Dedifferentiated amniotic fluid mesenchymal stem cell (primary cell): ENCODE results near the gene MEGF11.

Experiments used
- DNase-seq: peaks from one replicate; pipeline ENCODE4 v3.0.0-alpha.2; 2016; ENCODE audit errors: extremely low spot score

The MEGF11 gene

GRCh38 chr15:66065325-66065724, 188.2 kb downstream of the MEGF11 start:
- no peak for DNase-seq

- no peak for DNase-seq
Observed at GRCh38 chr15:66063147-66063546, 190.4 kb downstream of the MEGF11 start.

DNA sequence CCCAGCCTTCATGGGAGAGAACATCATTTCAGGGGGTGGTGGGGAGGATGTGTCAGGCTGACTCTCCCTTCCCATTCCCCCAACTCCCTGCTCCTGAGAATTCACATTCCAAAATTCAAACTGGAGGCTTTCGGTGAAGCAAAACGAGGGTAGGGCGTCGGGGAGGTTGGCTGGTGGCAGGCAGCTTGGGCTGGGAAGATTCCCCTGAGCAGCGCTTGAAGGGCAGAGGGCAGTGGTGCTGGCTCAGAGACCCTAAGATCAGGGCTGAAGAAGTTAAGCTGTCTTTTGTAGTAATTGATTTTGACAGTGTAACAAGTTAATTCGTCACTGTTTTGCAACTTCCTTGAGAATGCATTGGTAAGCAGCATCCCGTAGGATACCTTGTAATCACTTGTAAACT, 196.5 kb downstream of the MEGF11 start:
- no peak for DNase-seq

- DNase-seq: no peak
Observed at GRCh38 chr15:66053991-66054390, 199.6 kb downstream of the MEGF11 start.

DNA sequence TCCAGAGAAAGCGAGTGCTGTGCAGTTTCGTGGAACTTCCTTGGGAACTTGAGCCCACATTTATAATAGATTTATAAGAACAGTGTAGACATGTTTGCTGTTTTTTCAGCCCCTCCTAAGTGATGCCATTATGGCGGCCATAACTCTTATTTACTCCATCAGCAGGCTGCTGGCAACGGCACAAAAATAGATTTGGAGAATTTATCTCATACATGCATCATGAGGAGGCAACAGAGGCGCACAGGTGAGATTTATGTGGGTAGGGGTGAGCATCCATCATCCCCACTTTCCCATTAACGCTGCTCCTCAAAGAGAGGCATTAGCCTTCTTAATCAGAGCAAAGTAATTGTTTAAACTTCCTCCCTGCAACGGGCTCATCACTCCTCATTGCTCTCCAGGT, 201.7 kb downstream of the MEGF11 start:
- DNase-seq: no peak

GRCh38 chr15:66050264-66050663, 203.3 kb downstream of the MEGF11 start:
- DNase-seq: no peak

DNA sequence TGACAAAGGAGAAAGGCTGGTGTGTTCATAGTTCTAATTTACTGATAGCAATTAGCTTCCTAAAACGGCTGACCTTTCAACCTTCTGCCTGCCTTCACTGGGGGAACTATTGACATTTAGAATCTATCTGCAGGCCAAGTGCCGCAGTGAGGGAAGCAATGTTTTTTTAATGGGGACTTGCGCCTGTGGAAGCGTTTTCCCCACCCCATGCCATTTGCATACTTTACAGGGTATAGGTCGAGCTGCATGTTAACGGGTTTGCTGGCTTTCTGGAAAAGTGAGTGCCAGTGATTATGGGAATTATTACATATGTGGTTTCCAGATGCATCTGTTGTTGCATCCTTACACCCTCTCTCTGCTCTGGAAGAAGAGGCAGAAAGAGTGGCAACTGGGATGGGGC, 204.2 kb downstream of the MEGF11 start:
- no peak for DNase-seq

DNA sequence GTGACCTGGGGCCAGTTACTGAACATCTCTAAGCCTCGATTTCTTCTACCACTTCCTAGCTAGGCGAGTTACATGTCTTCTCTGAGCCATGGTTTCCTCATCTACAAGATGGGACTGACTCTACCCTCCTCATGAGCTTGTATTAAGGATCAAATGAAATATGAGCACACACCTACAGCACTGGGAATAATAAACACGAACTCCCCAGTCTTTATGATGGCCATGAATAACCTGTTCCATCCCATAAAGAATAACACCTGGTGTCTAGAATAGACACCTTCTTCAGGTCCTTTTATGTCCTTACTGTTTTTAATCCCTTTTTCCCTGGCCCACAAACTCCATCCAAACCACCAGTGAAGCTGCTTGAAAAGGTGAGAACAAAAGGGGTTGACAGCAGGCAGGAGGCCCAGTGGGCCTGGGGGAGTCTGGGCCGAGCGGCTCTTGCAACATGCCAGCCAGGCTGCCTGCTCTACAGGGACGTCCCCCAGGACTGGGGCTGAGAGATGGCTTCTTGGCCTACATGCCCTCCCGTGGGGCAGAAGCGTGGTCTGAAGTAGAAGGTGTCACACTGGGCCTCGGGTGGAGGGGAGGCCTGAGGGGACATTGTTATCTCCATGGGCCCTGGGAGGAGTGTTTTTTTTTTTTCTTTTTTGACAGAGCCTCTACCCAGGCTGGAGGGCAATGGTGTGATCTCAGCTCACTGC, 206.1 kb downstream of the MEGF11 start:
- DNase-seq: no peak

DNA sequence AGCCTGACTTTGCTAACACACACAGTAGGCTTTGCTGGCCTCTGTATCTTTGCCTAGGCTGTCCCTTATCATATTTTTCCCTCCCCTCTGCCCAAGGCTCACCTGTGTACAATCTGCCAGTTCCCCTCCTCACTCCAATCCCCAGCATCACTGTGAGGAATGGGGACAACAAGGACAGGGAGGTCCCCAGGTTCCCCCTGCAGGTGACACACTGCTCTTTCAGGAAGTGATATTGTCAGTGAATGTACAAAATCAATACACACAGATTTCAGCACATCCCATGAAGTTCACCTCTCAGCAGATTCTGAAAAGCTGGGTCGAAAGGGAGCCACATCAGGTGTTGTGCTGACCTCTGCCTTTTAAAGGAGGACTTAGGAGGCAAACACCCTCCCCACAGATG, 206.8 kb downstream of the MEGF11 start:
- DNase-seq: no peak

DNA sequence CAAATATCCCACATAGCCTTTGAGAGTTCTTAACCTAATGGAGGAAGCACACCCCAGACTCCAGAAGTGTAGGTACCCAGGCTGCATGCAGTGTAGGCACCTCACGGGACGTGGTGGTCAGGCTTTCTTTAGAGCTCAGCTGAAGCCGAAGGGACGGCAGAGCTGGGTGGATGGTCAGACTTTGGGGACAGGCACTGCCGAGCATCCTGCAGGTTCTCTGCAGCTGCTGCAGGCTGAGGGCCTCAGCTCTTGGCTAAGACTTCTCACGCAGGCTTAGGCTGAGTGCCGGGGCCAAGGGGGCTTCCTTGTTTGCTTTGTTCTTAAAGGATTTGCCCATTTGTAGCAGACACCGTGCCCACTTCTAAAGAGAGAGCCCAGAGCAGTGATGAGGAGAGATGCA, 207.2 kb downstream of the MEGF11 start:
- DNase-seq: no peak

- no peak for DNase-seq
Observed at GRCh38 chr15:66045542-66045941, 208.0 kb downstream of the MEGF11 start.

- DNase-seq: no peak
Observed at GRCh38 chr15:66044837-66045236, 208.7 kb downstream of the MEGF11 start.

- no peak for DNase-seq
Observed at GRCh38 chr15:66043264-66043663, 210.3 kb downstream of the MEGF11 start.

DNA sequence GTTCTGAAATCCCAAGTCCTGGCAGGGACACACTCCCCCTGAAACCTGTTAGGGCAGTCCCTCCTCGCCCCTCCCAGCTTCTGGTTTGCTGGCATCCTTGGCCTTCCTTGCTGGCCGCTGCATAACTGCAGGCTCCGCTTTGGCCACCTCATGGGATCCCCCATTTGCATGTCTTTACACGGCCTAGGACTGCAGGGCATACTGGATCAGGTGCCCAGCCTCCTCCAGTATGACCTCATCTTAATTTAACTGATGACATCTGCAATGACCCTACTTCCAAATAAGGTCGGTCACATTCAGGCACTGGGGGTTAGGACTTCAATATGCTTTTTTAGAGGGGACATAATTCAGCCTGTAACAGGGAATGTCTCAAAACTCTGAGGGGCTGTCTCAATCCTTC, 210.9 kb downstream of the MEGF11 start:
- no peak for DNase-seq

GRCh38 chr15:66041276-66041675, 212.3 kb downstream of the MEGF11 start:
- DNase-seq: no peak

GRCh38 chr15:66040211-66040892, 213.2 kb downstream of the MEGF11 start:
- no peak for DNase-seq

DNA sequence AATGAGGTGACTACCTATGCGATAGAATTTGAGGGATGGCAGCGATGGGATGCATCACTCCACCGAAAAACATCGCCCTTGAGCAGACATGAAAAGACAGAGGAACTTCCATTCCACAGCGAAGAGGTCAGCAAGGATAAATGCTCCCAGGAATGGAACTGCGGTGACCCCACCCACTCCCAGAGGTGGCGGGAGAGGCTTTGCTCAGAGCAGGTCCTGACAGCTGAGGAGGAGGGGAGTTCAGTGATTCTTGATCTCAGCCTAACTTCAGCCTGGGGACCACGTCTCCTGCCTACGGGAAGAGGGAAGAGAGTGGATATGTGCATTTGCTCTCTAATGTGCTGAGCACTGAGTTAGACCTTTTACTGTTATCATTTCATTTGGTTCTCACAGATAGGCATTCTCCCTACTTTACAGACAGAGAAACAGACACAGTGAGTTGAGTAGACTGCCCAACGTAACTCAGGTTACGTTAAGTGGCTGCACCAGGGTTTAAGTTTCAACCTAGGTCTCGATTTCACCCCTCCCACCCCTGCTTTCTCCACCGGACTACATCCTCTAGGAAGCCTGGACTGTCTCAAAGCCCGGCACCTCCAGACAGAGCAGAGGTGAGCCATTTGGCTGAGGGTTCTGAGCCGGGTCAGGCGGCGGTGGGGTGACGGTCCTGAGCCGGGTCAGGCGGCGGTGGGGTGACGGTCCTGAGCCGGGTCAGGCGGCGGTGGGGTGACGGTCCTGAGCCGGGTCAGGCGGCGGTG, 214.3 kb downstream of the MEGF11 start:
- no peak for DNase-seq

GRCh38 chr15:66038387-66039116, 215.0 kb downstream of the MEGF11 start:
- DNase-seq: no peak

GRCh38 chr15:66036859-66037258, 216.7 kb downstream of the MEGF11 start:
- DNase-seq: no peak

DNA sequence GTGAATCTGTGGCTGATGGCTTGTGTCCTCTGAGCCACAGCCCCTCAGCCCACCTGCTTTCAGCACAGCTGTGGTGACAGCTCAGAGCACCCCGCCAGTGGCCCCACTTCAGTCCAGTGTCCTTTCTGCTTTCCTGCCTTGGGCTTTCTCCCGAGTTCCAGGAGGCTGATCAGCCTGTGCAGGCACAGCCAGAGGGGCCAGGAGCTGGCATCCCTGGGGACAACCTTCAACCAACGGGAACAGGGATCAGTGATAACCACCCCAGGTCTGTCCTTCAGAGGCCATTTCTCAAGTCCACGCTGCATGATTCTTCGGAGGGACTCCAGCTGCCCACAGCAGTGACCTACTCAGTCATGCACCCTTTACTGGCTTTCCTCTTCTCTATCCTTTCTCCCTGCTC, 217.6 kb downstream of the MEGF11 start:
- no peak for DNase-seq

DNA sequence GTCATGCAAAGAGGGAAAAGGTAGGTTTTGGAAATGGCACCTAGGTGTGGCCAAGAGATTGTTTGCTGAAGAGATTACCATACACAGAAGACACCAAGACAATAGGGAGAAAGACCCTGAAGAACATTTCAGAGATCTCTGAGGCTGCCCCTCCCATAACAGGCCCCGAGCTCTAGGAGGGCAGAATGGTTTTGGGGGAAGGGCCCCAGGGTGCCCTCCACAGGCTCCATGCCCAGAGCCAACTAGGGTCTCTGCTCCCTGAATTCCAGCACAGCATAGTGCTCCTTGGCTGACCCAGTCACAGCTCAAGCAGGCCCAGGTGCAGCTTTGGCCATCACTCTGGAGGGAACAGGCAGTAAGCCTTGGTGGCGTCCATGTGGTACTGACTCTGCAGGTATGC, 220.4 kb downstream of the MEGF11 start:
- no peak for DNase-seq

DNA sequence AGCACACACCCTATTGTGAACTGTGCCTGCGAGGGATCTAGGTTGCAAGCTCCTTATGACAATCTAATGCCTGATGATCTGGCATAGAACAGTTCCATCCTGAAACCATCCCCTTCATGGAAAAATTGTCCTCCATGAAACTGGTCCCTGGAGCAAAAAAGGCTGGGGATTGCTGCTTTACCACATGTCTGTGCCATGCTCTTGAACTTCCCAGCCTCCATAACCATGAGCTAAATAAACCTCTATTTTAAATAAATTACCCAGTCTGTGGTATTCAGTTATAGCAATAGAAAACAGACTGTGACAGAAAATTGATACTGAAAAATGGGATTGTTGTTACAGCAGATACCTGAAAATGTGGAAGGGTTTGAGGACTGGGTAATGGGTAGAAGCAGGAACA, 221.5 kb downstream of the MEGF11 start:
- no peak for DNase-seq
